Stimulated activated CD8-positive, alpha-beta memory T cell treated with anti-CD3 and anti-CD28 coated beads, Interleukin-15, amount 100 ng/mL, for 1 hour (primary cell): ENCODE data around the gene BRIP1.

Experiments used
- DNase-seq: peaks from one replicate; pipeline ENCODE4 v3.0.0-alpha.2; 2020; ENCODE audit warnings: low read depth

Gene BRIP1

GRCh38 chr17:61757168-61757567 is 106.2 kb downstream of the BRIP1 start:
- no peak for DNase-seq

- no peak for DNase-seq
These were observed 106.8 kb downstream of the BRIP1 start for GRCh38 chr17:61756561-61756960.

- DNase-seq, result no peak
These were observed 107.7 kb downstream of the BRIP1 start for GRCh38 chr17:61755668-61756067.

- no peak for DNase-seq
These were observed 108.2 kb downstream of the BRIP1 start for GRCh38 chr17:61755078-61755477.

GRCh38 chr17:61754124-61754523 is 109.2 kb downstream of the BRIP1 start:
- DNase-seq, result no peak

- DNase-seq, result no peak
These were observed 109.6 kb downstream of the BRIP1 start for GRCh38 chr17:61753696-61754095.

- no peak for DNase-seq
These were observed 112.7 kb downstream of the BRIP1 start for GRCh38 chr17:61750656-61751055.

- no peak for DNase-seq
These were observed 113.4 kb downstream of the BRIP1 start for GRCh38 chr17:61749823-61750404.

GRCh38 chr17:61746248-61746985 is 116.9 kb downstream of the BRIP1 start:
- no peak for DNase-seq

GRCh38 chr17:61744804-61745203 is 118.5 kb downstream of the BRIP1 start:
- no peak for DNase-seq

- DNase-seq, result no peak
These were observed 119.1 kb downstream of the BRIP1 start for GRCh38 chr17:61744252-61744651.

- no peak for DNase-seq
These were observed 119.6 kb downstream of the BRIP1 start for GRCh38 chr17:61743766-61744165.

GRCh38 chr17:61739002-61739401 is 124.3 kb downstream of the BRIP1 start:
- no peak for DNase-seq

GRCh38 chr17:61738249-61738648 is 125.1 kb downstream of the BRIP1 start:
- no peak for DNase-seq

- no peak for DNase-seq
These were observed 125.5 kb downstream of the BRIP1 start for GRCh38 chr17:61737820-61738219.

GRCh38 chr17:61736438-61736837 is 126.9 kb downstream of the BRIP1 start:
- DNase-seq, result no peak

GRCh38 chr17:61735807-61736206 is 127.5 kb downstream of the BRIP1 start:
- no peak for DNase-seq

- DNase-seq, result no peak
These were observed 128.9 kb downstream of the BRIP1 start for GRCh38 chr17:61734466-61734865.

GRCh38 chr17:61734012-61734411 is 129.3 kb downstream of the BRIP1 start:
- no peak for DNase-seq

GRCh38 chr17:61733021-61733420 is 130.3 kb downstream of the BRIP1 start:
- no peak for DNase-seq

- DNase-seq, result no peak
These were observed 131.2 kb downstream of the BRIP1 start for GRCh38 chr17:61732169-61732568.

- DNase-seq, result no peak
These were observed 132.0 kb downstream of the BRIP1 start for GRCh38 chr17:61731330-61731729.

GRCh38 chr17:61729690-61730268 is 133.5 kb downstream of the BRIP1 start:
- DNase-seq, result no peak
